GM12872 (cell line): Measurements from ENCODE around the gene SCGN.

Experiments
- TF ChIP-seq, protein P1 (sequence below): IDR thresholded peaks from 3 replicates; pipeline ENCODE4 v1.5.1; 2011; ENCODE audit warnings: low read depth, mild to moderate bottlenecking, low read length, moderate library complexity; ENCODE audit not compliant: insufficient read depth

Gene SCGN

DNA sequence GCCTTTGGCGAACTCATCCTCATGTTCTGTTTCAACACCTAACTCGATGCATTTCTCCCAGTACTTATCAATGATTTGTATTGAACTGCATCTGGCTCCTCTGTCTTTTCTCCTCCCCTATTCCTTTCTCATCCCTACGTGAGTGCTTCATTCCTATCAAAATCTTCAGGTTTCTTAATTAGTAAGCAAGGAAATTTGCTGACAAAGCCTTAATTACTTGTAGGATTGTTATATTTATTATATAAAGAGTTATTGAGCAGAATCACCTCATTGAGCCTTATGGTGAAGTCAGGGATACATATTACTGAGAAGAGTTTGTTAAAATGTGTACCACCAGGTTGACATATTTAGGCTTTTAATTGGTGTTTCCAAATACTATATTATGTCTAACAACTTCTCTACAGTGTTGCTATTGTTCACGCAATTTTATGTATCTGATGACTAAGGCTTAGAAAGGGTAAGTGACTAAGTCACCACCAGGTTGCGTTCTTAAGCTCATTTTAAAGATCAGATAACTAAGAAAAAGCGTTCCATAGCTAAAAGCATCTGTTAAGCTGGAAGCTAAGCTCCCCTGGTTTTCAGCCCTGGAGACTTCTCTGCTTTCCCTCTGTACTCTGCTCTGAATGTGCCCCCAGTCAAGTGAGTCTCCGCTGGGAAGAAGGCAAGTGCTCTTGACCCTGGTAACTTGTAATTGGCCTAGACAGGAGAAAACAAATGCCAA lies 18.9 kb downstream of the SCGN start:
- TF ChIP-seq, protein P1, sequence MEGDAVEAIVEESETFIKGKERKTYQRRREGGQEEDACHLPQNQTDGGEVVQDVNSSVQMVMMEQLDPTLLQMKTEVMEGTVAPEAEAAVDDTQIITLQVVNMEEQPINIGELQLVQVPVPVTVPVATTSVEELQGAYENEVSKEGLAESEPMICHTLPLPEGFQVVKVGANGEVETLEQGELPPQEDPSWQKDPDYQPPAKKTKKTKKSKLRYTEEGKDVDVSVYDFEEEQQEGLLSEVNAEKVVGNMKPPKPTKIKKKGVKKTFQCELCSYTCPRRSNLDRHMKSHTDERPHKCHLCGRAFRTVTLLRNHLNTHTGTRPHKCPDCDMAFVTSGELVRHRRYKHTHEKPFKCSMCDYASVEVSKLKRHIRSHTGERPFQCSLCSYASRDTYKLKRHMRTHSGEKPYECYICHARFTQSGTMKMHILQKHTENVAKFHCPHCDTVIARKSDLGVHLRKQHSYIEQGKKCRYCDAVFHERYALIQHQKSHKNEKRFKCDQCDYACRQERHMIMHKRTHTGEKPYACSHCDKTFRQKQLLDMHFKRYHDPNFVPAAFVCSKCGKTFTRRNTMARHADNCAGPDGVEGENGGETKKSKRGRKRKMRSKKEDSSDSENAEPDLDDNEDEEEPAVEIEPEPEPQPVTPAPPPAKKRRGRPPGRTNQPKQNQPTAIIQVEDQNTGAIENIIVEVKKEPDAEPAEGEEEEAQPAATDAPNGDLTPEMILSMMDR: no peak

DNA sequence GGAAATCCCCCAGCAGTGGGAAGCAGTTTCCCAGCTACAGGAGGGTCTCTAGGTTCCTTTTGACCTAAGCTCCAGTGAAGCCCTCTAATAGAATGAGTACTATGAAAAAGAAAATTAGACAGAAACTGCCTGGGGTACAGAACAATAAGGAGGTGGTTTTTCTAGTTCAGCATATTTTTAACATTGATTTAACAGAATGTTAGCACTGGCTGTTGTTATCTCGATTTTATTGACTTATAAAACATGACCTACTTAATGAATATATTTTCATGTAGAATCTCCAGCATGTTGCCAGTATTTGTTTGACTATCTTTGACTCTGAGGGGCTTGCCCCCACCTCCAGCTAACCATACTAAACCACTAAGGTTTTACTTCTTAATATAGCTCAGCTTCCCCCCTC lies 19.6 kb downstream of the SCGN start:
- TF ChIP-seq, protein P1: no peak

DNA sequence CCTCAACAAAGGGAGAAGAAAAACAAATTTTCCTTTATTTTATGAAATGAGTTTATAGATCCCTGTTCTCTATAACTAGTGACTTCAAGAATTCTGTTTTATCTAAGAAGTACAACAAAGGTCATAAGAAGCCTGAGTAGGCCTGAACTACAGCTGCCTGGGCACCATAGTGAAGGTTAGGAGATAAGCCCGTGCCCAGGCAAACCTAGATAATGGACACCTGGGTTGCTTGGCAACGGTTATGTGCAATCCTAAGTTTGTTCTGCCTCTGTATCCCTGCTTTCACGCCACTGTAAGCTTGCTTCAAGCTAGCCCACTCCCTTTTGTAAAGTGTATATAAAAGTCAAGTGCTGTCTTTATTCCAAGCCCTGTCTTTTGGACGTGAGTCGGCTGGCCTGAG lies 23.2 kb downstream of the SCGN start:
- TF ChIP-seq, protein P1: no peak

DNA sequence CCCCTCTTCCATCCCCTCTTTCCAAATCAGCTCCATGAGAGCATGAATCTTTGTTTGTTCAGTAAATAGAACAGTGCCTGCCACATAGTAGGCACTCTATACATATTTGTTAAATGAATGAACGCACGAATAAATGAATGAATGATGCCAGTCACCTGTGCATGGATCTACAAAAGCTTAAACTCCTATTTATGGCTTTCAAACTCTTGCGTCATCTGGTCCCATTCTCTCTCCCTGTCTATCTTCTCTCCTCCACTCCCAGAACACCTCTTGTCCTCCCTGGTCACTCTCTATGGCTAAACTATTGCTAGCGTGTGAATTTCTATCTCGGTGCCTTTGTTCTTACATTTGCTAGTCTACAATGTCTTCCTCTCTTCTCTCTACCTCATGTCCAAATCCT lies 24.8 kb downstream of the SCGN start:
- TF ChIP-seq, protein P1: no peak

DNA sequence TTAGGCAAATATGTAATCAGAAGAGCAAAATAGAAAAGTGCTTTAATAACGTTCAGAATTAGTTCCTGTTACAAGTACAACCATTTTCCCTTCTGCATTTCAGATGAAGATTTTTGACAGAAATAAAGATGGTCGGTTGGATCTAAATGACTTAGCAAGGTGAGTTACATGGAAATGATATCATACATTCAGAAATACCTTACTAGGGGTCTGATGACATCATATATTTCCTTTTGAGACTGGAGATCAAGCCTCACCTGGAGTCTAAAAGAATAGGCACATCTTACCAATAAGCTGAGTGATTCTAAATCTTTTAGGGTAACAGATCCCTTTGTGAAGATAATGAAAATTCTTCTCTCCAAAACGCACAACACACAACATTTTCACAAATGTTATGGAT lies 29.8 kb downstream of the SCGN start:
- TF ChIP-seq, protein P1: no peak

DNA sequence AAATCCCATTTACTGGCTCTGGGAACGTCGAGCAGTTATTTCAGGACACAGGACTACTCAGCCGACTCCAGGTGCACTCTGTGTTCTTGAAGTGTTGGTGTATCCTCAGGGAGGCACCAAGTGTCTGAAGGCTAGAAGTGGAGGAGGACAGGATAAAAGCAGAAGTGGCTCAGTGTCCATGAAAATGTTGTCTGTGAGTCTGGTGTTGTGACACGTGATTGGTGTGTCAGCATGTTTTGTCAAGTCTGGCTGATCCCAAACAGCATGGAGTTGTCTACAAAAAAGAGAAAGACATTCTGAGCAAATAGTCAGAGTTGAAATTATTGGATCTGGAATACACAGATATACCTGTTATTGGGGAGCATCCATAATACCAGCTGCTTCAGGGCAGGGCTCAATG lies 30.3 kb downstream of the SCGN start:
- TF ChIP-seq, protein P1: no peak

DNA sequence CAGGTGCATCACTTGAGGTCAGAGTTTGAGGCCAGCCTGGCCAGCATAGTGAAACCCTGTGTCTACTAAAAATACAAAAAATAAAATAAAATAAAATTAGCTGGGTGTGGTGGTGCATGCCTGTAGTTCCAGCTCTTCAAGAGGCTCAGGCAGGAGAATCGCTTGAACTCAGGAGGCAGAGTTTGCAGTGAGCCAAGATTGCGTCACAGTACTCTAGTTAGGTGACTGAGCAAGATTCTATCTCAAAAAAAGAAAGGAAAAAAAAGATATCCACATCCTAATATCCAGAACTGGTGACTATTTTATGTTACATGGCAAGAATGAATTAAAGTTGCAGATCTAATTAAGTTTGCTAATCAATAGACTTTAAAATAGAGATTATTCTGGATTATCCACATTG lies 32.5 kb downstream of the SCGN start:
- TF ChIP-seq, protein P1: no peak
